ENCODE data around the gene LYZL1.

LYZL1 gene

DNA sequence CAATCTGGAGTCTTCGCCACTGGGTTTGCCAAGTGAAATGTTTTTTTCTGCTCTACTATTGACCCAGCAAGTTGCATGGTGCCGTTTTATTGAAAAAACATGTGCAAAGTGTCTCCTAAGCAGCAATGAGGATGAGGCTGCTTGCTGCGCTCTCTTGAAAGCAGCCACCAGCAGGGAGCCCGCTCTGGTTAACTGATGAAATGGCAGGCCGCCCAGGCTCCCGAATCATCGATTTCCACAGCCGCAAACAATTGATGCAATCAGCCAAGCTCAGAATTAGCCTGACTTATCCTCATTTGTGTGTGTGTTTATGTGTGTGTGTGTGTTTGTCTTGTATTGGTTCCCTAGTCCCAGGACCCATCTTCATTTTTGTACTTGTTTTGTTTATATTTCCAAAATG, 22.2 kb upstream of the LYZL1 start:
- TF ChIP-seq, protein P1, sequence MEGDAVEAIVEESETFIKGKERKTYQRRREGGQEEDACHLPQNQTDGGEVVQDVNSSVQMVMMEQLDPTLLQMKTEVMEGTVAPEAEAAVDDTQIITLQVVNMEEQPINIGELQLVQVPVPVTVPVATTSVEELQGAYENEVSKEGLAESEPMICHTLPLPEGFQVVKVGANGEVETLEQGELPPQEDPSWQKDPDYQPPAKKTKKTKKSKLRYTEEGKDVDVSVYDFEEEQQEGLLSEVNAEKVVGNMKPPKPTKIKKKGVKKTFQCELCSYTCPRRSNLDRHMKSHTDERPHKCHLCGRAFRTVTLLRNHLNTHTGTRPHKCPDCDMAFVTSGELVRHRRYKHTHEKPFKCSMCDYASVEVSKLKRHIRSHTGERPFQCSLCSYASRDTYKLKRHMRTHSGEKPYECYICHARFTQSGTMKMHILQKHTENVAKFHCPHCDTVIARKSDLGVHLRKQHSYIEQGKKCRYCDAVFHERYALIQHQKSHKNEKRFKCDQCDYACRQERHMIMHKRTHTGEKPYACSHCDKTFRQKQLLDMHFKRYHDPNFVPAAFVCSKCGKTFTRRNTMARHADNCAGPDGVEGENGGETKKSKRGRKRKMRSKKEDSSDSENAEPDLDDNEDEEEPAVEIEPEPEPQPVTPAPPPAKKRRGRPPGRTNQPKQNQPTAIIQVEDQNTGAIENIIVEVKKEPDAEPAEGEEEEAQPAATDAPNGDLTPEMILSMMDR (conservative IDR thresholded peaks at IDR 0.05; ENCODE audit: low read length), result no peak
- no peak for TF ChIP-seq EZH2phosphoT487 (IDR thresholded peaks at IDR 0.05; ENCODE audit: borderline replicate concordance)

DNA sequence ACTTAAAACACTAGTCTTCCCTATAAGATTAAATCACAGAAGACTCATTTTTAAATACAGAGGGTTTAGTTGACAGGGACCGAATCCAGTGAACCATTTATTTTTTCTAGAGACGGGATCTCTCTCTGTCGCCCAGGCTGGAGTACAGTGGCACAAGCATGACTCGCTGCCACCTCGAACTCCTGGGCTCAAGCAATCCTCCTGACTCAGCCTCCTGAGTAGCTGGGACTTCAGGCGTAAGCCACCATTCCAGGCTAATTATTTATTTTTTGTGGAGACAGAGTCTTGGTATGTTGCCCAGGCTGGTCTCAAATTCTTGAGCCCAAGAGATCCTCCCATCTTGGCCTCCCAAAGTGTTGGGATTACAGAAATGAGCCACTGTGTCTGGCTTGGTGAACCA, 20.9 kb upstream of the LYZL1 start:
- Histone ChIP-seq H3K79me2 (ENCODE audit: insufficient read depth, low read length) (no peaks in the 10 kb centered on the region), H4K20me1 (ENCODE audit: insufficient read depth, low read length, poor library complexity, severe bottlenecking) (no peaks in the 10 kb centered on the region), H3K4me2 (ENCODE audit: low read depth, low read length, poor library complexity, severe bottlenecking) (no peak overlapping the region), H3K9me2 (replicated peaks; ENCODE audit: low read depth, low read length) (no peaks in the 10 kb centered on the region), H3K9ac (ENCODE audit: low read depth, low read length, poor library complexity, severe bottlenecking) (no peak overlapping the region), H3F3A (ENCODE audit: low read depth) (no peaks in the 10 kb centered on the region), H3K36me3 (ENCODE audit: insufficient read depth, low read length) (no peaks in the 10 kb centered on the region), H2AFZ (ENCODE audit: low read length) (no peak overlapping the region), H3K9me3 (ENCODE audit: insufficient read depth, low read depth, low read length) (no peaks in the 10 kb centered on the region), H3K27me3 (ENCODE audit: insufficient read depth, low read length, poor library complexity, severe bottlenecking) (no peaks in the 10 kb centered on the region), H3K4me3 (ENCODE audit: low read length, poor library complexity, severe bottlenecking) (no peak overlapping the region), H3K4me1 (ENCODE audit: insufficient read depth, low read length, poor library complexity, severe bottlenecking) (no peaks in the 10 kb centered on the region)
- TF ChIP-seq EZH2phosphoT487 (IDR thresholded peaks at IDR 0.05; ENCODE audit: borderline replicate concordance), result no peak
- TF ChIP-seq, protein P1 (conservative IDR thresholded peaks at IDR 0.05; ENCODE audit: low read length), result no peak

More for the DNA sequence above, 22.2 kb upstream of the LYZL1 start:
- H3F3A ChIP-seq (ENCODE audit: low read depth), result no peaks in the 10 kb centered on the region
- no peak overlapping the region for H2AFZ ChIP-seq (ENCODE audit: low read length)
- H3K4me2 ChIP-seq (ENCODE audit: low read depth, low read length, poor library complexity, severe bottlenecking), result no peak overlapping the region
- H3K9me2 ChIP-seq (replicated peaks; ENCODE audit: low read depth, low read length), result no peaks in the 10 kb centered on the region
- H3K9ac ChIP-seq (ENCODE audit: low read depth, low read length, poor library complexity, severe bottlenecking), result no peak overlapping the region
- no peaks in the 10 kb centered on the region for H3K36me3 ChIP-seq (ENCODE audit: insufficient read depth, low read length)
- H3K9me3 ChIP-seq (ENCODE audit: insufficient read depth, low read depth, low read length), result no peaks in the 10 kb centered on the region
- no peaks in the 10 kb centered on the region for H3K27me3 ChIP-seq (ENCODE audit: insufficient read depth, low read length, poor library complexity, severe bottlenecking)
- no peak overlapping the region for H3K4me3 ChIP-seq (ENCODE audit: low read length, poor library complexity, severe bottlenecking)
- no peaks in the 10 kb centered on the region for H3K4me1 ChIP-seq (ENCODE audit: insufficient read depth, low read length, poor library complexity, severe bottlenecking)
- no peaks in the 10 kb centered on the region for H3K79me2 ChIP-seq (ENCODE audit: insufficient read depth, low read length)
- no peaks in the 10 kb centered on the region for H4K20me1 ChIP-seq (ENCODE audit: insufficient read depth, low read length, poor library complexity, severe bottlenecking)

DNA sequence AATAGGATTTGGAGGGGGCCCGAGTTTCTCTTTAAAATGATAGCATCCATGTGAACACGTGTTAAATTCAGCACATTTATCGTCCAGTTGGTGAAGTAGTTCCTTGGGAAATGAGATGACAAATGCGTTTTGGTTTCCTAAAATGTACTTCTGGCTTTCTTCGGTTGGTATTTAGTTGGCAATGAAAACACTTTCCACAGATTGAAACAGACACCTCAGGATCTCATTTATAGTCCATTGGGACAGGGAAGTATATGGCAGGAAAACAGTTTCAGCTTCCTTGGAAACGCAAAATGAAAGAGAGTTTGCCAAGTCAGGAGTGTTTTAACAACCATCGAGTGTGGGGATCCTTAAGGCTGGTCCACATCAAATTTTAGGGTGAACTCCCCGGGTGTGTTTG, 19.4 kb upstream of the LYZL1 start:
- no peaks in the 10 kb centered on the region for H3K9me2 ChIP-seq (replicated peaks; ENCODE audit: low read depth, low read length)
- TF ChIP-seq, protein P1 (conservative IDR thresholded peaks at IDR 0.05; ENCODE audit: low read length), result no peak
- TF ChIP-seq EZH2phosphoT487 (IDR thresholded peaks at IDR 0.05; ENCODE audit: borderline replicate concordance), result no peak

More for the DNA sequence above, 19.4 kb upstream of the LYZL1 start:
- Histone ChIP-seq H3K9ac (ENCODE audit: low read depth, low read length, poor library complexity, severe bottlenecking) (no peak overlapping the region), H3K79me2 (ENCODE audit: insufficient read depth, low read length) (no peaks in the 10 kb centered on the region), H4K20me1 (ENCODE audit: insufficient read depth, low read length, poor library complexity, severe bottlenecking) (no peaks in the 10 kb centered on the region), H3K4me2 (ENCODE audit: low read depth, low read length, poor library complexity, severe bottlenecking) (no peak overlapping the region), H3K27me3 (ENCODE audit: insufficient read depth, low read length, poor library complexity, severe bottlenecking) (no peaks in the 10 kb centered on the region), H3K4me3 (ENCODE audit: low read length, poor library complexity, severe bottlenecking) (no peak overlapping the region), H3K9me3 (ENCODE audit: insufficient read depth, low read depth, low read length) (no peaks in the 10 kb centered on the region), H3K4me1 (ENCODE audit: insufficient read depth, low read length, poor library complexity, severe bottlenecking) (no peaks in the 10 kb centered on the region), H2AFZ (ENCODE audit: low read length) (no peak overlapping the region), H3K36me3 (ENCODE audit: insufficient read depth, low read length) (no peaks in the 10 kb centered on the region), H3F3A (ENCODE audit: low read depth) (no peaks in the 10 kb centered on the region)

Data from Loucy (cell line).